Measurements from ENCODE around the gene AGAP1. TPM values are rescaled to one million over a fixed set of nuclear protein-coding genes. Genes with fewer than 3 reads are reported as not detected.

Gene AGAP1
- total RNA-seq, 1 donor from 2014 or later = 20.4 TPM

DNA sequence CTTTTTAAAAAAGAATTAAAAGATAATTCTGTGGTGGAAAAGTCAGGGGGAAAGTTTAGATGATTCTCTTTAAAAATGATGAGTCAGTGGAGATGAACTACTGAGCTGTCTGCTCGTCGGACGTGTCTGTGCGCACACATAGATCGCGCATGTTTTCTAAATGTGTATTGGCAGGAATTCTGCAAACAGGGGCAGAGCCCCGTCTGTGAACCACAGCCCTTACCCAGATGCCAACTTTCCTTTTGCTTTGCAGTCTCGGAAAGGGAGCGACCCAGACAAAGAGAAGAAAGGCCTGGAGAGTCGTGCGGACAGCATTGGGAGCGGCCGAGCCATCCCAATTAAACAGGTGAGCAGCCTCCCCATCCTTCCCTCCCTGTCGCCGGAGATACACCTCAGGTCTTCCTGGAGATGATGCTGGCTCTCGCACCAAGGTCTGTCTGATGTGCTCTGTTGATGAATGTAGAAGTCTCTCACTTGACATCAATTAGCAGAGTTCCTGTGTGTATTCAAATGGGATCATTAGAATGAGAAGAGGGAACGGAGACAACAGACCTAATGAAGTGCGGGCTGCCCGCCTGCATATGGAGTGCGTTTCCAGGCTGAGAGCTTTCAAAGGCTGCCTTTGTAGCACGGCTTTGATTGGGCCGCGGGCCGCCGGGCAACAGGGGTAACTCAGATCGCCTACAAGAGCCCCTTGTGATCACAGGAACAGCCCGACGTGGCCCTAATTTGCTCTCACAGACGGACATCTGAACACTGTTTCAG, 313.3 kb downstream of the AGAP1 start:
- peaks cover 16% of the 10 kb centered on the region for H3K4me1 ChIP-seq
- Mint-ChIP-seq H3K27me3 (ENCODE audit: insufficient read depth, low read depth) (no peaks in the 10 kb centered on the region), H3K4me3 (no peak overlapping the region), H3K9me3 (no peaks in the 10 kb centered on the region), H3K27ac (no peak overlapping the region), H3K36me3 (peaks cover 21% of the 10 kb centered on the region), H3K4me1 (peaks cover 10% of the 10 kb centered on the region)
- no peaks in the 10 kb centered on the region for H3K9me3 ChIP-seq (ENCODE audit: low read depth)
- peaks cover 4% of the 10 kb centered on the region for H3K36me3 ChIP-seq
- TF ChIP-seq EZH2phosphoT487 (IDR thresholded peaks at IDR 0.05) (no peak), EZH2 (IDR thresholded peaks at IDR 0.05) (no peak)
- TF ChIP-seq, protein P1, sequence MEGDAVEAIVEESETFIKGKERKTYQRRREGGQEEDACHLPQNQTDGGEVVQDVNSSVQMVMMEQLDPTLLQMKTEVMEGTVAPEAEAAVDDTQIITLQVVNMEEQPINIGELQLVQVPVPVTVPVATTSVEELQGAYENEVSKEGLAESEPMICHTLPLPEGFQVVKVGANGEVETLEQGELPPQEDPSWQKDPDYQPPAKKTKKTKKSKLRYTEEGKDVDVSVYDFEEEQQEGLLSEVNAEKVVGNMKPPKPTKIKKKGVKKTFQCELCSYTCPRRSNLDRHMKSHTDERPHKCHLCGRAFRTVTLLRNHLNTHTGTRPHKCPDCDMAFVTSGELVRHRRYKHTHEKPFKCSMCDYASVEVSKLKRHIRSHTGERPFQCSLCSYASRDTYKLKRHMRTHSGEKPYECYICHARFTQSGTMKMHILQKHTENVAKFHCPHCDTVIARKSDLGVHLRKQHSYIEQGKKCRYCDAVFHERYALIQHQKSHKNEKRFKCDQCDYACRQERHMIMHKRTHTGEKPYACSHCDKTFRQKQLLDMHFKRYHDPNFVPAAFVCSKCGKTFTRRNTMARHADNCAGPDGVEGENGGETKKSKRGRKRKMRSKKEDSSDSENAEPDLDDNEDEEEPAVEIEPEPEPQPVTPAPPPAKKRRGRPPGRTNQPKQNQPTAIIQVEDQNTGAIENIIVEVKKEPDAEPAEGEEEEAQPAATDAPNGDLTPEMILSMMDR (IDR thresholded peaks at IDR 0.05) = no peak
- H3K4me3 ChIP-seq = no peak overlapping the region
- peaks cover 67% of the 10 kb centered on the region for H4K20me1 ChIP-seq (ENCODE audit: low read depth)
- H3K4me2 ChIP-seq = no peak overlapping the region
- no peaks in the 10 kb centered on the region for H3K79me2 ChIP-seq (ENCODE audit: low read depth)
- peaks cover 11% of the 10 kb centered on the region for H3F3A ChIP-seq (ENCODE audit: low read depth)
- peak; percentile 76 for DNase-seq (ENCODE audit: low spot score)
- H3K27me3 ChIP-seq = no peaks in the 10 kb centered on the region
- H2AFZ ChIP-seq (replicated peaks) = no peak overlapping the region
- no peak overlapping the region for H3K9ac ChIP-seq
- no peak overlapping the region for H3K27ac ChIP-seq

DNA sequence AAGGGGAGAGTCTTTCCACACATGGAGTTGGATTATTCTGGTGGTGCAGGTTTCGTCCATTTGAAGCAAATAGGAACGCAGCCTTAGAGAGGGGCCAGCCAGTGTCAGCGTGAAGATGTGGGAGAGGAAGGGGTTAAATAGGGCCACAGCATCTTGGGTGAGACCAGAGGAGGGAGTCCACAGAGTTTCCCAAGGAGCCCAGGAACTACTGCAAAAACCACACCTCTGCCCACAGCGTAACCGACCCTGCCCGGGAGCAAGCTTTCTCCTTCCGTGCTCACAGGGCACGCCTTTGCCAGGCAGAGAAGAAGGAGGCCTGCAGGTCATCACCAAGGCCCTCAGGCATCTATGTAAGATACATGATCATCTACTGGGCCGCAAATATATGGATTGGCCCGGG, 314.5 kb downstream of the AGAP1 start:
- Histone ChIP-seq H3K79me2 (ENCODE audit: low read depth) (no peaks in the 10 kb centered on the region), H2AFZ (replicated peaks) (no peak overlapping the region), H3F3A (ENCODE audit: low read depth) (peaks cover 11% of the 10 kb centered on the region), H4K20me1 (ENCODE audit: low read depth) (peaks cover 79% of the 10 kb centered on the region), H3K27me3 (no peaks in the 10 kb centered on the region), H3K4me3 (no peak overlapping the region), H3K4me1 (peaks cover 16% of the 10 kb centered on the region), H3K9me3 (ENCODE audit: low read depth) (no peaks in the 10 kb centered on the region), H3K27ac (no peak overlapping the region), H3K36me3 (peaks cover 4% of the 10 kb centered on the region), H3K9ac (no peak overlapping the region), H3K4me2 (no peak overlapping the region)
- peaks cover 14% of the 10 kb centered on the region for H3K4me1 Mint-ChIP-seq
- H3K36me3 Mint-ChIP-seq = peaks cover 28% of the 10 kb centered on the region
- no peak for DNase-seq (ENCODE audit: low spot score)
- H3K4me3 Mint-ChIP-seq = no peak overlapping the region
- no peaks in the 10 kb centered on the region for H3K27me3 Mint-ChIP-seq (ENCODE audit: insufficient read depth, low read depth)
- H3K27ac Mint-ChIP-seq = no peak overlapping the region
- no peaks in the 10 kb centered on the region for H3K9me3 Mint-ChIP-seq
- TF ChIP-seq EZH2 (IDR thresholded peaks at IDR 0.05) (no peak), EZH2phosphoT487 (IDR thresholded peaks at IDR 0.05) (no peak)
- TF ChIP-seq, protein P1 (IDR thresholded peaks at IDR 0.05) = no peak

DNA sequence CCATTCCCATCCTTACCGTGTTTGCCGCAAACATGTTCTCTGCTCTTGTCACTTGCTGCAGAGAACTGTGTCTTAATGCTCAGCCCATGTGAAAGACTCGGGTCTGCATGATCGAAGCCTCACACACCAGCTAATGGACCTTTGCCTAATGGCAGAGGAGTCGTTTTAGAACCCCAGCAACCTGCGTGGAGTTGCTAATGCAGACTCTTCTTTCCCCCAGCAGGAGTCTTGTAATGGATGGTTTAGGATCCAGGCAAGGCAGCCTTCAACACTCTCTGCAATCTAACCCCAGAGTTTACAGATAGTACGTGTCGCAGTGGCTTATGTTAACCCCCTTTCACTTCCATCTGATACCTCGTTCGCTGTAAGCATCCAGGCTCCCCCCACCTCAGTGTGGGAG, 316.4 kb downstream of the AGAP1 start:
- Histone ChIP-seq H3K4me1 (peaks cover 16% of the 10 kb centered on the region), H3K79me2 (ENCODE audit: low read depth) (no peaks in the 10 kb centered on the region), H3F3A (ENCODE audit: low read depth) (peaks cover 11% of the 10 kb centered on the region), H4K20me1 (ENCODE audit: low read depth) (peaks cover 67% of the 10 kb centered on the region), H3K9ac (no peak overlapping the region), H3K27ac (no peak overlapping the region), H3K4me2 (no peak overlapping the region), H2AFZ (replicated peaks) (no peak overlapping the region), H3K4me3 (no peak overlapping the region), H3K36me3 (peaks cover 4% of the 10 kb centered on the region), H3K9me3 (ENCODE audit: low read depth) (no peaks in the 10 kb centered on the region), H3K27me3 (no peaks in the 10 kb centered on the region)
- TF ChIP-seq EZH2 (IDR thresholded peaks at IDR 0.05) = no peak
- TF ChIP-seq EZH2phosphoT487 (IDR thresholded peaks at IDR 0.05) = no peak
- TF ChIP-seq, protein P1 (IDR thresholded peaks at IDR 0.05) = no peak
- Mint-ChIP-seq H3K4me3 (no peak overlapping the region), H3K4me1 (peaks cover 14% of the 10 kb centered on the region), H3K36me3 (peaks cover 40% of the 10 kb centered on the region), H3K27me3 (ENCODE audit: insufficient read depth, low read depth) (peaks cover 2% of the 10 kb centered on the region), H3K9me3 (no peaks in the 10 kb centered on the region), H3K27ac (no peak overlapping the region)
- DNase-seq (ENCODE audit: low spot score) = no peak

All from neural progenitor cell (in vitro differentiated cells).